DMS79 treated with DMSO at 0.1 percent for 48 hours (cell line): Measurements from ENCODE around the gene ARL17A.
"Not testable (repeated sequence)": the region's sequence is repeated elsewhere in the genome, so short reads cannot be mapped to it uniquely, and the experiment has no call there.

ENCODE experiments used
- DNase-seq: peaks from one replicate; lab custom pipeline; 2025; lab: John Stamatoyannopoulos, UW

ARL17A gene

DNA sequence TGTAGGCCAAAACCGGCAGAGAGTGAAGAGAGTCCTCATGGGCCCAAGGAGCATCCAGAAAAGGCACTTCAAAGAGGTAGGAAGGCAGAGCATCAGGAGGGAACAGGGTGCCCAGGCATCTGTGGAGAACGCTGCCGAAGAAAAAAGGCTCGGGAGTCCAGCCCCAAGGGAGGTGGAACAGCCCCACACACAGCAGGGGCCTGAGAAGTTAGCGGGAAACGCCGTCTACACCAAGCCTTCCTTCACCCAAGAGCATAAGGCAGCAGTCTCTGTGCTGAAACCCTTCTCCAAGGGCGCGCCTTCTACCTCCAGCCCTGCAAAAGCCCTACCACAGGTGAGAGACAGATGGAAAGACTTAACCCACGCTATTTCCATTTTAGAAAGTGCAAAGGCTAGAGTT is 30.9 kb downstream of the ARL17A start:
- not testable (repeated sequence) for DNase-seq

DNA sequence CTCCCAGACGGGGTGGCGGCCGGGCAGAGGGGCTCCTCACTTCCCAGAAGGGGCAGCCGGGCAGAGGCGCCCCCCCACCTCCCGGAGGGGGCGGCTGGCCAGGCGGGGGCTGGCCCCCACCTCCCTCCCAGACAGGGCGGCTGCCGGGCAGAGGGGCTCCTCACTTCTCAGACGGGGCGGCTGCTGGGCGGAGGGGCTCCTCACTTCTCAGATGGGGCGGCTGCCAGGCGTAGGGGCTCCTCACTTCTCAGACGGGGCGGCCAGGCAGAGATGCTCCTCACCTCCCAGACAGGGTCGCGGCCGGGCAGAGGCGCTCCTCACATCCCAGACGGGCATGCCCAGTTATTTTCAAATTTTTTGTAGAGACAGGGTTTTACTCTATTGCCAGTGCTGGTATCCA is 44.8 kb downstream of the ARL17A start:
- DNase-seq, result not testable (repeated sequence)

DNA sequence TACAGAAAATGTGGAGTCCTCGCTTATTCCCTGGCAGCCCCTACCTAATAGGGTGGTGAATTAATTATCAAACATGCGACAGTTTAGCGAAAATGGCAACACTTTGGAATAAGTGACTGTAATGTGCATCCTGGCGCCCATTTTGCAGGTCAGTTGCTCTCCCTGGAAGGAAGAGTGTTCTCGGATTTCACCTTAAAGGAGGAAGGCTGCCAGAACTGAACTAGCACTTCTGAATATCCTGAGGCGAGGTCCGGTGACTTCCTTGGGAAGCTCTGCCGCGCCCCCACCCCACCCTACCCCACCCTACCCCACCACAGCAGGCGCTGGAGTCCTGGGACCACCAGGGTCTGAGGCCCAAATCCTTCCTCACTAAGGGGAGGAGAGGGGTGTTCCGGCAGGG is 67.3 kb downstream of the ARL17A start, which contains the start of gene LRRC37A2:
Gene LRRC37A2 (plus strand): TSS at position 301 of the 400 bp plus-strand sequence. CDS start 245 bp downstream, outside the sequence.
- DNase-seq, result not testable (repeated sequence)

DNA sequence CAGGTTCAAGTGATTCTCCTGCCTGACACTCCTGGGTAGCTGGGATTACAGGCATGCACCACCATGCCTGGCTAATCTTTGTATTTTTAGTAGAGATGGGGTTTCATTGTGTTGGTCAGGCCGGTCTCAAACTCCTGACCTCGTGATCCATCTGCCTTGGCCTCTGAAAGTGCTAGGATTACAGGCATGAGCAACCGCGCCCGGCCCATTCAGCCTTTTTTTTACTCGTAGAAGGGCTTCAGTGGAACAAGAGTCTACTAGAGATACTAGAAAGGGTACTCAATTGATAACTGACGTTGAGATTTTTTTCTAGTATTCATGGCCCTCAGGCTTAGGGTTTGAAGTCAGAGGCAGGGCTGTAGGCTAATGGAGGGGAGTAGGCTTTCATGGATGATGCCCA is 73.6 kb downstream of the ARL17A start:
- DNase-seq, result not testable (repeated sequence)

DNA sequence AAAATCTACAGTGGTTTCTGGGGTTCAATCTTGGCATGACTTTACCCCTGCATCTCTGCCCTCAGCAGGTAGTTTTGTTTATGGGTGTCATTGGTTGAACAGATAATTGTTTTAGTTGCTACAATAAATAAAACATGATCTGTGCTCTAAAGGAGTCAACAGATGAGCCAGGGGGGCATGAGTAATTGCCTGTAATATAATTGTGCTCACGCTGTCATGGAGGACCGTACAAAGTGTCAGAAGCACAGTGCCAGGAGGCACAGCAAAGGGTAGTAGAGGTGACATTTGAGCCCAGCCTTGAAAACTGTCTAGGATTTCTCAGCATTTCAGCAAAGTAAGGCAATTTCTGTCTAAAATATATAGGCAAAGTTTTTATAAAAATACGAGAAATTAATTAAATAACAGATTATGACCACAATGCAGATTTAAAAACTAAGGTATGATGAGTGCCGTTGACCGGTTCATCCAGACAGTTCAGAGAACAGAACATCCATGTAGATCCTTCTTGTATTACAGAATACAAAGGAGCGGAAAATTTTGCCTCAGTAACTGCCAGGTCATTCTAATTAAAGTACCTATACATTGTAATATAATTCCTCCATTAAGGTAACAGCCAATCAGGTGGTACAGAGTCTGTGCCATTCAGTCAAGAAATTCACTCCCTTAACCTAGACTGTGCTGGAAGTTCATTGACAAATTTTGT is 79.9 kb downstream of the ARL17A start:
- not testable (repeated sequence) for DNase-seq

DNA sequence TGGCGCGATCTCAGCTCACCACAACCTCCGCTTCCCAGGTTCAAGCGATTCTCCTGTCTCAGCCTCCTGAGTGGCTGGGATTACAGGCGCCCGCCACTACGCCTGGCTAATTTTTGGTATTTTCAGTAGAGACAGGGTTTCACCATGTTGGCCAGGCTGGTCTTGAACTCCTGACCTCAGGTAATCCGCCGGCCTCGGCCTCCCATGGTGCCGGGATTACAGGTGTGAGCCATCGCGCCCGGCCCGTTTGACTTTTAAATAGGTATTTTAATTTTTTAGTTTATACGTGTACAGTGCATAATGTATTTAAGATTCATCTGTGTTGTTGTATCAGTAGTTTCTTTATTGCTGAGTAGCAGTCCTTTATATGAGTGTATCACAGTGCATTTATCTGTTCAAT is 87.5 kb downstream of the ARL17A start:
- not testable (repeated sequence) for DNase-seq

DNA sequence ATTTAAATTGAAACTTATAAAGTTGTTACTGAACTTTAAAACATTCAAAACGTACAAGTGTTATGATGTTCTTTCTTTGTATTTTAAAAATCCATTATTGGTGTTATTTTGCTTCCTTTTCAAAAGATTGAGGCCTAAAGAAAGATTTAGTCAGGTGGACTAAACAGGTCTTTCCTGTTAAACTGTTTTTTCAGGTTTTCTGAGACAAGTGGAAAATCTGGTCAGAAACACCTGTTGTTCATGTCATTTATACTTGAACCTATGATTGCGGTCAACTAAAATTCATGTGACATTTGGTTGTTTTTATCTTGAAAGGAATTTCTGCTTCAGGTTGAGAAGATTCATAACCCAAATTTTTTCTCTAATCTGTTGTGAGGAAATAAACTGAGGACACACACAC is 98.2 kb downstream of the ARL17A start:
- DNase-seq, result not testable (repeated sequence)

DNA sequence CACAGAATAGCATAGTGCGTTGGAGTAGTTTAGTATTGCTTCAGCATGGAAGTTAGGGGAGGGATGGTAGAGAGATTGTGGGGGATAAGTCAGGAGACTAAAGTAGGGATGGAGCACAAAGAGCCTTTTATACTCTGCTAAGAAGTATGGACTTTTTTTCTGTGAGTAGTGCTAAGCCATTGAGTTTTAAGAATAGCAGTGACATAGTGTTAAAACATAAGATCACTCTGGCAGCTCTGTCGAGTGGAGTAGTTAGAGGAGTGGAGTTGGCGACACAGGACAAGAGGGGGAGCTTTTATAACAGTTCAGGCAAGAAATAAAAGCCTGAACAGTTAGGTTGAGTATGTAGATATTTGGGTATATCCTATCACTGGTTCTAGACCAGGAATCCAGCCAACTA is 100.7 kb downstream of the ARL17A start:
- not testable (repeated sequence) for DNase-seq

DNA sequence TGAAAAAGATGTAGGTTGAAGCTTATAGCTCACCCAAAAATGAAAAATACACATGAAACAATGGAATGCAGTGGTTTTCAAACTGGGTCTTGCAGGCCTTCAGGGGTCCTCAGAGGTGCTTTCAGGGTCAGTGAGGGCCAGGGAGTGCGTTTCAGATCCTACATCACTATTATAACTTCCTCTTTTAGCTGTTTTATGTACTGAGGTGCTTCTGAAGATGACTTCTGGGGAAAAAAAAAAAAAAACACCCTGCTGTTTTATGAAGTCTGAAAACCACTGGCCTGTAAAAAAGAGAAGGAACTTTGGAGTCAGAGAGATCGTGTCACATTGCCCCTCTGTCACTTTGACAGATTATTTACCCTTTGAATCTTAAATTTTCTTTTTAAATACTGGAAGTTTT is 103.9 kb downstream of the ARL17A start:
- not testable (repeated sequence) for DNase-seq

DNA sequence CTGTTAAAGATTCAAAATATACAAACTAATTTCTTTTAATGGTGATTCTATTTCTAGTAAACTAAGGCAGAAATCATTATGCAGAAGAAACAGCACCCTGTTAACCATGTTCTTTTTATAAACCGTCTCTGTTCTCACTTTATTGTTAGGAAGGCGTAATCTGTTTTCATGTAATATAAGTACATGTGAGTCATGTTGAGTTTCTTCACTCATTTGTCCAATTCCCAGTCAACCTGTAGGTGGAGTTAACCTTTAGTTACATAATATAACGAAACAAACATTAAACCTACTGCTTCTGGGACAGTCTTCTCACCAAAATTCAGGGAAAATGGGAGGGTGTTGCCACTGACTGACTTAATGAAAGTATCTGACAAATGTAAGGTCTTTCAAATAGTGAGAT is 105.0 kb downstream of the ARL17A start:
- DNase-seq, result not testable (repeated sequence)

DNA sequence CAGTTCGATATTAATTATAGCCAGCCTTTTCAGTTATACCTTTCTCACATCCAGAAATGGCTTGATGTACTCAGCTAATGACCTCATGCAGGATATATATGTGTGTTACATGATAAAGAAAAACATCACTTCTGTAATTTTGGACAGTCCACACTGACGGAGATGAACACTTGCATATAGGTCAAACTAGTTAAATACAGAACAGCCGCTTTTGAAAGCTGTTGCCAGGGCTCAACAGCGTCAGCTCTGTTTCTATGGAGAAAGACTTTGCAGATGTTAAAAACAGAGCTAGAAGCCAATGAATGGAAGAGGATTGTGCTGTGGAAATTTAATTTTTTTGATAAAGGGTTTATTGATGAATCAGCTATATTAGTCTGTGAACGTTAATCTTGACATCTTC is 111.9 kb downstream of the ARL17A start:
- not testable (repeated sequence) for DNase-seq
